Kidney epithelial cell (primary cell): ENCODE results near the gene QRICH2. TPM values are rescaled to one million over a fixed set of nuclear protein-coding genes. Genes with fewer than 3 reads are reported as not detected.

Source experiments
- DNase-seq: peaks from one replicate; pipeline ENCODE4 v3.0.0-alpha.2; 2010; ENCODE audit warnings: low read depth
- H3K27me3 ChIP-seq: 2 replicates; pipeline ENCODE4 v1.6.0; 2011; ENCODE audit warnings: low read length; ENCODE audit not compliant: control insufficient read depth, insufficient read depth
- H3K36me3 ChIP-seq: 2 replicates; pipeline ENCODE4 v1.5.1; 2011; ENCODE audit warnings: low read length; ENCODE audit not compliant: control insufficient read depth, insufficient read depth
- H3K4me3 ChIP-seq: 2 replicates; pipeline ENCODE4 v1.5.1; 2011; ENCODE audit warnings: low read depth, mild to moderate bottlenecking, control low read depth, low read length
- CTCF ChIP-seq: IDR thresholded peaks from 2 replicates; pipeline ENCODE4 v1.5.1; 2011; ENCODE audit warnings: mild to moderate bottlenecking, moderate library complexity, low read length, control low read depth, inconsistent platforms; ENCODE audit not compliant: insufficient read depth, poor library complexity, severe bottlenecking
- total RNA-seq: library from RNA; depleted of rRNA; stranded (reverse); fragments of >200 nt; gene quantifications from 2 replicates; pipeline ENCODE4 v1.2.3, GENCODE V29; 2015

QRICH2 gene
- total RNA-seq, 1 donor from 2014 or later = 3.3 TPM

- no peak for TF ChIP-seq CTCF
- H3K27me3 ChIP-seq = no peaks in the 10 kb centered on the region
These were observed 3.6 kb downstream of the QRICH2 start for GRCh38 chr17:76304226-76305134.

GRCh38 chr17:76297436-76297835 is 10.6 kb downstream of the QRICH2 start:
- Histone ChIP-seq H3K27me3 (no peaks in the 10 kb centered on the region), H3K36me3 (no peaks in the 10 kb centered on the region), H3K4me3 (no peak overlapping the region)
- no peak for TF ChIP-seq CTCF
- no peak for DNase-seq

More at GRCh38 chr17:76304226-76305134, 3.6 kb downstream of the QRICH2 start:
- H3K4me3 ChIP-seq = no peak overlapping the region
- H3K36me3 ChIP-seq = no peaks in the 10 kb centered on the region
- DNase-seq = no peak

GRCh38 chr17:76296889-76297288 is 11.2 kb downstream of the QRICH2 start:
- no peak for TF ChIP-seq CTCF
- H3K36me3 ChIP-seq = no peaks in the 10 kb centered on the region
- no peak for DNase-seq
- no peaks in the 10 kb centered on the region for H3K27me3 ChIP-seq
- no peak overlapping the region for H3K4me3 ChIP-seq

GRCh38 chr17:76296186-76296585 is 11.9 kb downstream of the QRICH2 start:
- TF ChIP-seq CTCF = no peak
- peaks cover 3% of the 10 kb centered on the region for H3K36me3 ChIP-seq
- no peak for DNase-seq
- no peaks in the 10 kb centered on the region for H3K27me3 ChIP-seq
- no peak overlapping the region for H3K4me3 ChIP-seq

GRCh38 chr17:76293106-76293505 is 15.0 kb downstream of the QRICH2 start:
- Histone ChIP-seq H3K36me3 (peaks cover 6% of the 10 kb centered on the region), H3K4me3 (no peak overlapping the region), H3K27me3 (no peaks in the 10 kb centered on the region)
- no peak for TF ChIP-seq CTCF
- no peak for DNase-seq
